Stimulated activated CD4-positive, alpha-beta T cell treated with anti-CD3 and anti-CD28 coated beads, Interleukin-4, amount 100 ng/mL, for 48 hours (primary cell): ENCODE results near the gene BSND.

Experiments used
- DNase-seq, 2 donors: peaks; one replicate each; pipeline ENCODE4 v3.0.0-alpha.2; 2020; ENCODE audit warnings: low read depth in 2 of 2

The BSND gene

GRCh38 chr1:55046871-55047270 is 48.1 kb downstream of the BSND start:
- DNase-seq = no peak

- no peak for DNase-seq
Observed at GRCh38 chr1:55047611-55048010, 48.9 kb downstream of the BSND start.

GRCh38 chr1:55048453-55049270 is 49.9 kb downstream of the BSND start:
- DNase-seq = no peak

- DNase-seq = no peak
Observed at GRCh38 chr1:55049271-55049913, 50.7 kb downstream of the BSND start.

GRCh38 chr1:55049914-55050278 is 51.2 kb downstream of the BSND start:
- DNase-seq = no peak

- no peak for DNase-seq
Observed at GRCh38 chr1:55050283-55050682, 51.5 kb downstream of the BSND start.

GRCh38 chr1:55051169-55051568 is 52.4 kb downstream of the BSND start:
- DNase-seq = no peak

GRCh38 chr1:55051621-55052020 is 52.9 kb downstream of the BSND start:
- no peak for DNase-seq

- no peak for DNase-seq
Observed at GRCh38 chr1:55052221-55053142, 53.7 kb downstream of the BSND start.

- DNase-seq = no peak
Observed at GRCh38 chr1:55053265-55053954, 54.7 kb downstream of the BSND start.

- DNase-seq = no peak
Observed at GRCh38 chr1:55054396-55054795, 55.7 kb downstream of the BSND start.

GRCh38 chr1:55055084-55055882 is 56.5 kb downstream of the BSND start:
- no peak for DNase-seq

- no peak for DNase-seq
Observed at GRCh38 chr1:55055951-55056631, 57.4 kb downstream of the BSND start.

- no peak for DNase-seq
Observed at GRCh38 chr1:55056632-55056992, 57.9 kb downstream of the BSND start.

GRCh38 chr1:55057270-55057955 is 58.7 kb downstream of the BSND start:
- DNase-seq = no peak

- no peak for DNase-seq
Observed at GRCh38 chr1:55057956-55058298, 59.2 kb downstream of the BSND start.

- DNase-seq = no peak
Observed at GRCh38 chr1:55059302-55060132, 60.8 kb downstream of the BSND start.

GRCh38 chr1:55060133-55060999 is 61.6 kb downstream of the BSND start:
- no peak for DNase-seq
